Coronary artery (tissue), 2 donors: ENCODE measurements around the gene LTBP1.
A peak's percentile ranks its signal among the peaks of the same experiment; 100 is the strongest.

ENCODE experiments used
- DNase-seq: peaks from one replicate; pipeline ENCODE4 v3.0.0-alpha.2; 2017; ENCODE audit warnings: low spot score
- H3K27ac ChIP-seq, 2 donors: fragments of 200-600 bp; sonication (generic); one replicate each; pipeline ENCODE4 v1.5.1; 2016 to 2019
- H3K4me3 ChIP-seq: fragments of 200-600 bp; sonication (generic); 2 replicates; pipeline ENCODE4 v1.5.1; 2016; ENCODE audit warnings: mild to moderate bottlenecking, moderate library complexity
- TF ChIP-seq, protein P1 (sequence below): fragments of 200-600 bp; sonication (generic); IDR thresholded peaks from one replicate; pipeline ENCODE4 v1.5.1; 2019; ENCODE audit warnings: antibody characterized with exemption

Gene LTBP1

DNA sequence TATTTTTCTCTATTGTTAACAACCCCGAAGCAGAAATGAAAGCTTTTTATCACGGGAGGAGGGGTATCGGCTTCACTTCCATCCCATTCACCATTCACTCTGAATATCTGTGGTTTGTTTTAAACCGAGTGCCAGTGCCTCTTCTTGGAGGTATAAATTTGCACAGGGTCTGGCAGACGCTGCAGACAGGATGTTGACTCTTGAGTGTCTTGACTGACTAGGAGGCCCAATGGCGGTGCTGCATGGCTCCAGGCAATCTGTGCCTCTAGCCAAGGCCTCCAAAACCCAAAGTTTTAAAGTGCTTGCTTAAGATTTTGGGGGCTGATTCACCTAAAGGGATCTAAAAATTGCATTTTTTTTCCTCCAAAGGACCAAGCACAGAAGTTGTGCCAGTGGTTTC is 183.8 kb downstream of the LTBP1 start:
- no peak for DNase-seq
- peak overlapping the region; percentile 19 for H3K4me3 ChIP-seq
- TF ChIP-seq, protein P1, sequence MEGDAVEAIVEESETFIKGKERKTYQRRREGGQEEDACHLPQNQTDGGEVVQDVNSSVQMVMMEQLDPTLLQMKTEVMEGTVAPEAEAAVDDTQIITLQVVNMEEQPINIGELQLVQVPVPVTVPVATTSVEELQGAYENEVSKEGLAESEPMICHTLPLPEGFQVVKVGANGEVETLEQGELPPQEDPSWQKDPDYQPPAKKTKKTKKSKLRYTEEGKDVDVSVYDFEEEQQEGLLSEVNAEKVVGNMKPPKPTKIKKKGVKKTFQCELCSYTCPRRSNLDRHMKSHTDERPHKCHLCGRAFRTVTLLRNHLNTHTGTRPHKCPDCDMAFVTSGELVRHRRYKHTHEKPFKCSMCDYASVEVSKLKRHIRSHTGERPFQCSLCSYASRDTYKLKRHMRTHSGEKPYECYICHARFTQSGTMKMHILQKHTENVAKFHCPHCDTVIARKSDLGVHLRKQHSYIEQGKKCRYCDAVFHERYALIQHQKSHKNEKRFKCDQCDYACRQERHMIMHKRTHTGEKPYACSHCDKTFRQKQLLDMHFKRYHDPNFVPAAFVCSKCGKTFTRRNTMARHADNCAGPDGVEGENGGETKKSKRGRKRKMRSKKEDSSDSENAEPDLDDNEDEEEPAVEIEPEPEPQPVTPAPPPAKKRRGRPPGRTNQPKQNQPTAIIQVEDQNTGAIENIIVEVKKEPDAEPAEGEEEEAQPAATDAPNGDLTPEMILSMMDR: no peak
- peak overlapping the region; percentile 87 to 88 for H3K27ac ChIP-seq

DNA sequence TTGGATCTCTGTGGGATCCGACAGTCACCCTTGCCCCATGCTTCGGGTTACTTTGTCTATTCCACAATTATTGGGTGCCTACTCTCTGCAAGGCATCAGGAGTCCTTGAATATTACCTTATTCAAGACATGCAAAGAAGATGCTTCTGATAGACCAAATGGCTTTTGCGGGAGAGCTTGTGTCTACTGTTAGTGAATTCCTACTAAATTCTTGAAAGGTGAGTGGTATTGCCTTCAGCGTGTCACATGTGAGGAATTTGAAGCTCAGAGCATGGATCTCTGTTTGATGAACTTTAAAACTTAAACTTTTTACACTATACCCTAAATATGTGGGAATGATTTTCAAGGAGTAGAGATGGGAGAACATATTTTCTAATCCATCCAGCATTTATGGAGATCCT is 184.4 kb downstream of the LTBP1 start:
- Histone ChIP-seq H3K27ac (peak overlapping the region; percentile 87 to 88), H3K4me3 (no peak overlapping the region)
- TF ChIP-seq, protein P1: no peak
- no peak for DNase-seq

DNA sequence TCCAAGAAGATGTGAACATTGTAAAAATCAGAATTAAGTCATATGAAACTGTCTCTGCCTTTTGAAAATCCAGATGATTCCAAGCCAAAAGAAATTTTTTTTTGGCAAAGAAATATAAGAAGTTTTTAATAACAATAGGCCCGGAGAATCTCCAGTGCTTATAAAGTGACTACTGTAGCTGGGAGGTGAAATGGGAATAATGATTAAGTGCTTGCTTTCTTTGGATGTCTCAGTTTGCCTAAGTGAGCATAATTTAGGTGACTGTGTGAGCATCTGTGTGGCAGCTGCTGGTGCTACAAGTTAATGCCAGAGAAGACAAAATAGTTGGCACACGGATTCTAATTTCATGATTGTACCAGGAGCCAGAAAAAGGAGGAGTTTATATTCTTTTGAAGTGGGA is 185.0 kb downstream of the LTBP1 start:
- Histone ChIP-seq H3K4me3 (no peak overlapping the region), H3K27ac (peak overlapping the region; percentile 88 to 90)
- TF ChIP-seq, protein P1: no peak
- DNase-seq: no peak

DNA sequence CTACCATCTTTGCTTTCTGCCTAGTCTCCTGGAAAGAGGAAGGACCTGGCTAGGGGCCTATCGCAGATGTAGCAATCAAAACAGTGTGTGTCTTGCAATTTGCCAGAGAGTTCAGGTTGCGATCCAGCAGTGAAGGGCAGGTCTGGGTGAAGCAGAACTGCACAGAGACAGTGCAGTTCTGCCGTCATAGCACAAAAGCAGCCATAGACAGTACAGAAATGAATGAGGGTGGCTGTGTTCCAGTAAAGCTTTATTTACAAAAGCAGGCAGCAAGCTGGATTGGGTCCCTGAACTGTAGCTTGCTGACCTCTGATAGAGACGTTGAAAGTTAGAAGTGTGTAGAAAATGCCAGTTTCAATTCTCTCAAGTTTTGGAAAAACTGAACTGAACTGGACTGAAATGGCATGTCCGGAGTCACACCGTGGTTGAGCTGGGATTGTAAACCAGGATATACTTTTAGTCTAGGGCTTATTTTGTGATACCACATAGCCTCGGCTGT is 186.8 kb downstream of the LTBP1 start:
- H3K4me3 ChIP-seq: peak overlapping the region; percentile 69
- TF ChIP-seq, protein P1: no peak
- peak overlapping the region; percentile 88 to 90 for H3K27ac ChIP-seq
- no peak for DNase-seq

DNA sequence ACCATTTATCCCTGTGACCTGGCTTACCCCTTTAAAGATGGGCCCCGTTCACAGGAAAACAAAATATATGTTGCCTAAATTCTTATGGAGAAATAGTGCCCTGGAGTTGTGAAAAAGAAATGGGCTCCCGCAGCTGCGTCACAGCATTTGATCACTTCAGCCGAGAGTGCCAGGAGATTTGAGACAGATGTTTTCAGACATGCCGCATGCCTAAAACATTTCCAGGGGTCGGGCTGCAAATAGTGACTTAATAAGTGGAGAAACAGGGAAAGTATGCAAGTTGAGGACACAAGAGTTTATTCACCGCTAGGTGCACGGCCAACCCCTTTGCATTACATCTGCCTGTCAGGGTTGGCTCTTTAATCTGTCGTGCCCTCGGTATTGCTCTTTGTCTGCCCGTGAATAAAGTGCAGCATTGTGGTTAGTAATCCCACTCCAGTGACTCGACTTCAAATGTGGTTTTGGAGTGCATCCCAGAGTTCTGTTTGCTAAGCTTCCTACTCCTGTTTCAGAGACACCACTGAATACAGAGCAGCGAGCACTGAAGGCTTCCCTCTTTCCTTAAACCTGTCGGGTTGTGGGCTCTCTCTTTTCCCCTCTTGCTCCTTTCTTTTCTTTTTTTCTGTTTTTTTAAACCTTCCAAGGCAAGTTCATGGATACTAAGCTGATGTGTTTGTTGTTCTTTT is 187.5 kb downstream of the LTBP1 start:
- H3K4me3 ChIP-seq: peak overlapping the region; percentile 69
- TF ChIP-seq, protein P1: no peak
- DNase-seq: peak; percentile 93
- peak overlapping the region; percentile 88 to 90 for H3K27ac ChIP-seq

DNA sequence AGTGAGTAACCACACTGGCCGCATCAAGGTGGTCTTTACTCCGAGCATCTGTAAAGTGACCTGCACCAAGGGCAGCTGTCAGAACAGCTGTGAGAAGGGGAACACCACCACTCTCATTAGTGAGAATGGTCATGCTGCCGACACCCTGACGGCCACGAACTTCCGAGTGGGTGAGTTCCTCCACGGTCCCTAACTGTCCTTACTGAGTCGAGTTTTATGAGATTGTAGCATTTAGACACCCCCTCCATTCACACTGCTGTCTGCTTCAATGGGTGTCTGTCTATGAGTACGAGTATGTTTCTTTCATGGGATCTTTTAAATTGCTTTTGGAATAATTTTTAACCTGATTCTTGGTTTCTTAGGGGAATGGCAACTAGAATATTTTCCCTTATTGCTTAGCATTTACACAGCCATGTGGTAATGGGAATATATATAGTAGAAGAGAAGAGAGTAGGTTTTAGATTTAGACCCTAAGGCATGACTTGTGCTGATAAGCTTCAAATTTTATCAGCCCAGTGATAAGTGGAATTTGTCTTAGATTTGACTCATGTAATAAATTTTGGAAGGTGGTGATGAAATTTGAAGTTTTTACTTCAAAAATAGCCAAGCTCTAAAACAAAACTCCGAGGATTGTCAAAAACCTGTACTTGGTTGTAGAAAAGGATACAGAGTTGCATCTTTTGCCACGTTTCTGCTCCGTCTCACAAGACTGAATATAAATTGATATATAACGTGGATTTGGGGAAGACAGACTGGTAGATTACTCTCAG is 188.2 kb downstream of the LTBP1 start:
- TF ChIP-seq, protein P1: no peak
- peak overlapping the region; percentile 88 to 90 for H3K27ac ChIP-seq
- H3K4me3 ChIP-seq: peak overlapping the region; percentile 69
- no peak for DNase-seq

GRCh38 chr2:33135645-33136044 is 188.9 kb downstream of the LTBP1 start:
- TF ChIP-seq, protein P1: no peak
- Histone ChIP-seq H3K27ac (peak overlapping the region; percentile 88 to 90), H3K4me3 (peak overlapping the region; percentile 69)
- DNase-seq: no peak
